ENCODE data around the gene CDC27. TPM values are rescaled to one million over a fixed set of nuclear protein-coding genes. Genes with fewer than 3 reads are reported as not detected.

Gene CDC27
- total and polyA plus RNA-seq, 2 donors (not counting 3 experiments of a cell fraction or from before 2014, with no cell fraction given), result 76.1 to 172 TPM

GRCh38 chr17:47212458-47212857, 23.4 kb upstream of the CDC27 start:
- Histone ChIP-seq H2AFZ (ENCODE audit: low read depth, low read length) (no peak overlapping the region), H3K4me3 (replicated peaks in 1 of 3; ENCODE audit: insufficient read depth in 1 of 3, low read depth in 1 of 3, low read length in 3 of 3) (no peak overlapping the region), H3K9me1 (replicated peaks; ENCODE audit: control insufficient read depth, extremely low read depth, insufficient read depth, low read length) (no peaks in the 10 kb centered on the region), H4K20me1 (replicated peaks; ENCODE audit: control insufficient read depth, extremely low read depth, insufficient read depth, low read length) (no peaks in the 10 kb centered on the region), H3K9ac (replicated peaks; ENCODE audit: extremely low read depth, insufficient read depth, low read length) (no peak overlapping the region), H3K4me1 (ENCODE audit: control insufficient read depth, extremely low read depth, insufficient read depth, low read length) (no peaks in the 10 kb centered on the region), H3K27ac (ENCODE audit: insufficient read depth, low read depth, low read length) (no peak overlapping the region), H3K27me3 (ENCODE audit: control insufficient read depth in 2 of 2, insufficient read depth in 2 of 2, low read length in 2 of 2) (no peaks in the 10 kb centered on the region), H3K36me3 (ENCODE audit: control insufficient read depth in 2 of 2, extremely low read depth in 1 of 2, insufficient read depth in 2 of 2, low read length in 2 of 2) (no peaks in the 10 kb centered on the region), H3K79me2 (ENCODE audit: control insufficient read depth, insufficient read depth, low read length) (no peaks in the 10 kb centered on the region), H3K4me2 (ENCODE audit: insufficient read depth, low read length) (no peak overlapping the region), H3K9me3 (replicated peaks; ENCODE audit: control insufficient read depth, insufficient read depth, low read length) (no peaks in the 10 kb centered on the region)
- no TSS peak for BruUV-seq (replicated peaks)
- DNase-seq (ENCODE audit: low read depth, low spot score) (no peak), FAIRE-seq (no peak)
- dilution Hi-C loops (cut with MboI; ENCODE audit: extremely low pct_ligation_motif_present, low sequenced_read_pairs), result no loop called here
- ChIA-PET POLR2A (no interaction called here), CTCF (no interaction called here)
- intact Hi-C loops (cut with micrococcal nuclease), result no loop called here
- no peak for TF ChIP-seq MAX (IDR thresholded peaks at IDR 0.05; ENCODE audit: insufficient read depth, insufficient read length)

- Histone ChIP-seq H3K36me3 (ENCODE audit: control insufficient read depth in 2 of 2, extremely low read depth in 1 of 2, insufficient read depth in 2 of 2, low read length in 2 of 2) (no peaks in the 10 kb centered on the region), H3K27me3 (ENCODE audit: control insufficient read depth in 2 of 2, insufficient read depth in 2 of 2, low read length in 2 of 2) (no peaks in the 10 kb centered on the region), H3K9me1 (replicated peaks; ENCODE audit: control insufficient read depth, extremely low read depth, insufficient read depth, low read length) (no peaks in the 10 kb centered on the region), H3K4me2 (ENCODE audit: insufficient read depth, low read length) (no peak overlapping the region), H3K9ac (replicated peaks; ENCODE audit: extremely low read depth, insufficient read depth, low read length) (no peak overlapping the region), H2AFZ (ENCODE audit: low read depth, low read length) (no peak overlapping the region), H3K9me3 (replicated peaks; ENCODE audit: control insufficient read depth, insufficient read depth, low read length) (no peaks in the 10 kb centered on the region), H3K27ac (ENCODE audit: insufficient read depth, low read depth, low read length) (no peak overlapping the region), H4K20me1 (replicated peaks; ENCODE audit: control insufficient read depth, extremely low read depth, insufficient read depth, low read length) (no peaks in the 10 kb centered on the region), H3K79me2 (ENCODE audit: control insufficient read depth, insufficient read depth, low read length) (no peaks in the 10 kb centered on the region), H3K4me3 (replicated peaks in 1 of 3; ENCODE audit: insufficient read depth in 1 of 3, low read depth in 1 of 3, low read length in 3 of 3) (no peak overlapping the region), H3K4me1 (ENCODE audit: control insufficient read depth, extremely low read depth, insufficient read depth, low read length) (no peaks in the 10 kb centered on the region)
- FAIRE-seq (no peak), DNase-seq (ENCODE audit: low read depth, low spot score) (no peak)
- dilution Hi-C loops (cut with MboI; ENCODE audit: extremely low pct_ligation_motif_present, low sequenced_read_pairs), result no loop called here
- intact Hi-C loops (cut with micrococcal nuclease), result no loop called here
- no peak for TF ChIP-seq EZH2 (IDR thresholded peaks at IDR 0.05; ENCODE audit: borderline replicate concordance, low read depth, low read length, severe bottlenecking)
- TF ChIP-seq FOS (IDR thresholded peaks at IDR 0.05; ENCODE audit: borderline replicate concordance, insufficient read depth, low read length), result no peak
- no peak for TF ChIP-seq MYC (IDR thresholded peaks at IDR 0.05; ENCODE audit: low read depth, low read length)
- no peak for TF ChIP-seq CTCF (IDR thresholded peaks at IDR 0.05; ENCODE audit: extremely low read depth in 1 of 2, insufficient read depth in 1 of 2, low read depth in 1 of 2, low read length in 2 of 2)
- BruUV-seq (replicated peaks), result no TSS peak
- CTCF ChIA-PET, result interaction anchor here (0.8 to 2.1 kb wide), 2 partner anchors 16 to 22 kb away, joined by 4 to 6 read pairs; partner anchors contain the start of gene CDC27
- POLR2A ChIA-PET, result no interaction called here
Observed at GRCh38 chr17:47210779-47211178, 21.7 kb upstream of the CDC27 start.
